ENCODE results near the gene KIZ.
A peak's percentile ranks its signal among the peaks of the same experiment; 100 is the strongest.

The KIZ gene

GRCh38 chr20:21125849-21126580 lies at the start of gene KIZ:
Gene KIZ (plus strand): TSS chr20:21126082. CDS start chr20:21126116, 34 bp downstream.
- peak; percentile 85 for DNase-seq (ENCODE audit: low read depth)

- DNase-seq (ENCODE audit: low read depth), result no peak
Observed at GRCh38 chr20:21077809-21078345, 48.0 kb upstream of the KIZ start.

DNA sequence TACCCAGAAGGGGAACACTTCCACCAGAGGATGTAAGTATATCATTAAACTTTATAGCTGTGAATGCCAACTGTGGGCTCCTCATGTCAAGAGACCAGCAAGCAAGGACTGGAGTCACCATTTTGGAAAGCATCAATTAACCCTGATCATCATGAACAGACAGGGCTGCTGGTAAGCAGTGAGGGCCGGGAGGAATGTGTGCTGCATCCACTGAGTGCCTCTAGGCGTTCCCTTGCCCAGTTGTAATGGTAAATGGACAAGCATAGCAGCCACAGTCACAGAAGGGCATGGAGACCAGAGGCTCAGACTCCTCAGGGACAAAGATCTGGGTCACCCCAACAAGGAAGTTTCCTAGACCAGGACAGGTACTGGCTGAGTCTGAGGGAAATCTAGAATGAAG lies 43.3 kb upstream of the KIZ start:
- no peak for DNase-seq (ENCODE audit: low read depth)

DNA sequence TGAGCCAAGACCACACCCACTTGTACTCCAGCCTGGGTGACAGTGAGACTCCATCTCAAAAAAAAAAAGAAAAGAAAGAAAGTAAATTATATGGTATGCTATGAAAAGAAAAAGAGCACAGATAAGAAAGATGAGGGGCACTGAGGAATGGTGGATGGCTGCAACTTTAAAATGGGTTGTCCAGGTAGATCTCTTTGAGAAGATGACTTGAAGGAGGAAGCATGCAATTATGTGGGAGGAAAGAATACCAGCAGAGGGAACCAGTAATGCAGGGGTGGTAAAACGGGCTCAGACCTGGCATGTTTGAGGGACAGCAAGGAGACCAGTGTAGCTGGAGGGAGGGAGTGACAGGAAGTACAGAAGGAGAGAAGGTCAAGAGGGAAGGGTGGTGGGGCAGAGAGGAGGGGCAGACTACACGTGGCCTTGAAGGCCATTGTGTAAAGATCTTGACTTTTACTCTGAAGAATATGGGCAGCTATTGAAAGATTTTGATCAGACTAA lies 42.0 kb upstream of the KIZ start:
- no peak for DNase-seq (ENCODE audit: low read depth)

DNA sequence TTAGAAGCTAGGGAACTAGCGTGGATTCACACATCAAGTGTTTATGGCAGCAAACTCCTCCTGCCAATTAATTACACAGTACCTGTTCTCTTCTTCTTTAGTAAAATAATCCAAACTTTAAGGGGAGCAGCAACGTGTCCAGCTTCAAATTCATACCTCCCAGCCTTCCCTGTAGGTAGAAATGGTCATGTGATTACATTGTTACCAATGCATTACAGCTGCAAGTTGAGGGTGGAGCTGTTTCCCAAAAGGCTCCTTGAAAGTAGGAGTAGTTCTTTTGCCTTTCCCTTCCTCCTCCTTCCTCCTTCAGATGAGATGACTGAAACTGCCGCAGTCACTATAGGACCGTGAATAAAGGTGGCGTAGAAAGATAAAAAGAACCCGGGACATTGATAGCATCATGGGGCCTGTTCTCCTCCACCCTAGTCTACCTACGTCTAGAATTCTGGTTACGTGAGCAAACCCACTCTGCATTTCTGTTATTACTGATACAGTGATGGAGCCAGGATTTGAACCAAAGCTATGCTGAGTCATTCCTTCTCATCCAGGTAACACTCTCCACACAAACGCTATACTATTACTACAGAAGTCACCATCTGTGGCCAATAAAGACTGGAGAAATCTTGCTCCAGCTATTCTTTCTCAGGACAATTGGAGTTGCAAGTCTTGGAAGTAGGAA lies 37.9 kb upstream of the KIZ start:
- DNase-seq (ENCODE audit: low read depth), result no peak

DNA sequence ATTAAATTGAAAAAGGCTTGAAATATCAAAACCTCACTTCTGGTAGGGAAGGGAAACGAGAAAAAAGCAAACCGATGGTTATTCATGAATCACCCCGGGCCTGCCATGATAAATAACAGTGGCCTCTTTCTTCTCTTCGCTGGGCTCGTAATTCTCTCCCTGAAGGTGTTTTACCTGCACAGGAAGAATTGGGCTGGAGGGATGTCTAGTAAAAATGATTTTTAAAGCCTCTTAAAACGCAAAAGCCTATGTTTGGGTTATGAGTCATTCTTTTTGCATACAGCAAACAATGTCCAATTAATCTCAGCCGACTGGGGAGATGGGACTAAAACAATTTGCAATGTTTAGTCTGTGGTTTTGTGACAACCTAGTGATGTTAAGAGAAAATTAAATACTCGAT lies 36.5 kb upstream of the KIZ start:
- DNase-seq (ENCODE audit: low read depth), result no peak

GRCh38 chr20:21090111-21090618 lies 35.7 kb upstream of the KIZ start:
- DNase-seq (ENCODE audit: low read depth), result no peak

- no peak for DNase-seq (ENCODE audit: low read depth)
Observed at GRCh38 chr20:21090721-21091120, 35.2 kb upstream of the KIZ start.

DNA sequence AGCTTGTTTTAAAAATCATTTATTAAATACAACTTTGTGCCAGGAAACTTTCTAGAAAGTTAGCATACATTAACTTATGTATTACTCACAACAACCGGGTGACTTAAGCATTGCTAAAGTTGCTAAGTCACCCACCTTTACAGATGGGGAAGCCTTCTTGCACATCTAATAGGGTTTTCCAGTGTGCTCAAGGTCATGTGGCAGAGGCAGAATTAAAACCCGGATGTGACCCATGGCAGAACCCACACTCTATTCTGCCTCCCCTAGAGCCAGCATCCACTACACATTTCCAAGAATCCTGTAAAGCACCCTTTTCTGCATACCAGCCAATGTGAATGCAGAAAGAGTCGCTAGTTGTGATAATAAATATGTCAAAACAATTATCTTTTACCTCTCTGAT lies 33.1 kb upstream of the KIZ start:
- DNase-seq (ENCODE audit: low read depth), result no peak

DNA sequence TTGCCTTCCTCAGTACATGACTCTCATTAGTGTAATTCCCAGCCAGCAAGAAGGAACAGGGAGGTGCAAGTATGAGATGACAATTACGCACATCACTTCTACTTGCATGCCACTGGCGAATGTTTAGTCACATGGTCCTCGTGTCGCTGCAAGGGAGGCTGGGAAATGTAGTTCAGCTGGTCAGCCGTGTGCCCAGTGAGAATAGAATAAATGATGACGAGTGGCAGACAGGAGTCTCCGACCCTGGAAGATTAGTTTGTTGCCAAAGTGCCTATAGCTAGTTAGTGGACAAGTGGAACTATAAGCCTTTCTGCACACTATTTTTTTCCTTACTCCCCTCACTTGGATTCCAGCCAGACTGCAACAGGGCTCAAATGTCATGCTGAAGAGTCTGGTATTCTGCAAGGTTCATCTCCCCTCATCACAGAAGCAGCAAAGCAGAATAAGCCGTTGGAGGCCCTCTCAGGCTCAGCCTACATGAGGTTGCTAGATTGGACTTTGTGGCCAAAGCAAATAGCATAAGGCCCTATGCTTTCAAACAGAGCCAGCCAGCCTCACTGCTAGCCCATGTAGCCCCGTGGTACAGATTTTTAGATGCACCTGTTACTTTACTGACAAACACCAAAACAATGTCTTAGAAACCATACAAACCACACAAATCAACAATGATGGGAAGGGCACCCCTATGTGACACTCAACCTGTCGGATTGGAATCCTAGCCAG lies 29.4 kb upstream of the KIZ start:
- DNase-seq (ENCODE audit: low read depth), result no peak

DNA sequence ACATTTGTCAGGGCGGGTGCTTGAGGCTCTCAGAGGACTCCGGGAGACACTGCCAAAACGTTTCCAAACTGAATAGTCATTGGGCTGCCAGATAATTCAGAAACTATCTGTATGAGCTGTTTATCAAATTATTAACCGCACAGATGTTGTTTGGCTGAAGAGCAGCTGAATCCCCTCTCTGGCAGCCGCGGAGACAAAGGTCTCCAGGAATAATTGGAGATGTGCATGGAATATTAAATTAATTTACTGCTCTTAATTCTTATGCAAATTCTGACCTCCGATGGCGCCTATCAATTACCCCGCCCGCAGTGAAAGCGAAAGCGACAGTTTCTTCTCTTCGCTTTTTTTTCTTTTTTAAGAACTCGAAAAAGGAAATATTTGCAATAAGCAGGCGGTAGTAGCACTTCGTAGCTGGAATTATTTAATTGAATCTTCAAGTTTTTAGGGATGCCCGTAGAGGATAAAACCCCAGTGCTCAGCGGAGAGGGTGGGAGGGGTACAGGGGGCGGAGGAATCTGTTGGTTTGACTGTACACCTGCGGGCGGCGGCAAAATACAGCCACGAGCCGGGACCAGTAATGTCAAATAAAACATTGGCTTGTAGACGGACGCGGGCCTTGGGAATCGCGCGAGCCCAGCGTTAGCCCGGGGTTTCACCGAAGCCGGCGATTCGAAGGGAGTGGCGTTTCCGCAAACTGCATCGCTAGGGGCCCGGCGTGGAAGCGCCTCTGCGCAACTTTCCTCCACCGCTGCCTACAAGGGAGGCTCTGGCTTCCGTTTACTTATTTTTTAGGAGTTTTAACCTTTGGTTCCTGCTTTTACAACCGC lies 25.9 kb upstream of the KIZ start:
- peak; percentile 35 for DNase-seq (ENCODE audit: low read depth)

DNA sequence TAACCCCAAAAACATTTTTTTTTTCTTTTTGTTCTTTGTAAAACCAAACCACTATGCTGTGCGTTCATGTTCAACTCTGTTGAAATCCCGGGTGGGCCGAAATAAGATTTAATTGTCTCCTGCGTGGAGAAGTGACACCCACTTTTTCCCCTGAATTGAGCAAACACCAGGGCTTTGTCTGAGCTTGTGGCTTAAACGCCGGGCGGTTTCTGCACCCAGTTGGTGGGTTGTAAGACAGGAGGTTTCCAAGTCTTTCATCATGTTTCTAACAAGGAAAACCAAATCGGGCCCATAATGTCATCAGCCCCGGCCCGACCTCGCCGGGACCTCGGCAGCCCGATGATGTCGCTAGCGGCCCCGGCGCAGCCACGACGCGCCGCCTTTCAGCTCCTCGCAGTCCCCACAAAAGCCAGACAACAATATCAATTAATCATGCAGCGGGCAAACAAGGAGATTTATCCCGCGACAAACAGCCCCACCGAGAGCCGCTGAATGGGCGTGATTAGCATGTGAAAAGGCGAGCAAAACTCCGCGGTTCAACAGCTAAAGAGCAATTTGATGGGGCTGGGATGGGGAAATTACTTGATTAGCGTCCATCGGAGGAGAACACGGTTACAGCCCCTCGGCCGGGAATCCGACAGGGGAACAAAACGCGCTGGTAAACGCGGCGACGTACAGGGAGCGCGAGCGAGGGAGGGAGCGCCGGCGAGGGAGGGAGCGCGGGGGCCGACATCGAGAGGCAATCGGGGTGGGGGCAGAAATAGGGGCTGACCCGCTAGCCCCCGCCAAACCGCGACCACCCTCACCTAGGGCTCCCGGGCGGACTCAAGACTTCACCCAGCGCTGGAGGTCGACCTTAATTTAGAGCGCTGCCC lies 25.1 kb upstream of the KIZ start:
- DNase-seq (ENCODE audit: low read depth), result no peak

DNA sequence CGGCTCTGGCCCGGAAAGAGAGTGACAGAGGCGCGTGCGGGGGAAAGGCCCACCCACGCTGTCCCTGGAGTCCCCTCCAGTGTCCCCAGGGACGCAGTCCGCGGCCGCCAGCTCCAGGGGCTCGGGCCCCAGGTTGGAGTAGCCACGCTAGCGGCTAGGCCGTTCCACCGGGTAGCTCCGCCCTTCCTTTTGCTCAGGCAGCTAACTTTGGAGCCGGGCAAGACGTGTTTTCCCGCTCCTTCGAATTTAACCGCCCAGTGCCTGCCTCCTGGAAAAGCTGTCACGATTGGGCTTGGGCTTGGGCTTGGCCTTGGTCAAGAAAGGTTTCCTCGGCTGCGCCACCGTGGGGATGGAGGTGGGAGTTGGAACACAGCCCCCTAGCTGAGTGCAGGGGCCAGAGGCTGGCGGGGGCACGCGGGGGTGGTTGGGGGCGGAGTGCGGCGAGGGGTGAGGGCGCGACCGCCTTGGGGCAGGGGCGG lies 24.4 kb upstream of the KIZ start:
- DNase-seq (ENCODE audit: low read depth), result no peak

GRCh38 chr20:21101932-21102575 lies 23.8 kb upstream of the KIZ start:
- no peak for DNase-seq (ENCODE audit: low read depth)

DNA sequence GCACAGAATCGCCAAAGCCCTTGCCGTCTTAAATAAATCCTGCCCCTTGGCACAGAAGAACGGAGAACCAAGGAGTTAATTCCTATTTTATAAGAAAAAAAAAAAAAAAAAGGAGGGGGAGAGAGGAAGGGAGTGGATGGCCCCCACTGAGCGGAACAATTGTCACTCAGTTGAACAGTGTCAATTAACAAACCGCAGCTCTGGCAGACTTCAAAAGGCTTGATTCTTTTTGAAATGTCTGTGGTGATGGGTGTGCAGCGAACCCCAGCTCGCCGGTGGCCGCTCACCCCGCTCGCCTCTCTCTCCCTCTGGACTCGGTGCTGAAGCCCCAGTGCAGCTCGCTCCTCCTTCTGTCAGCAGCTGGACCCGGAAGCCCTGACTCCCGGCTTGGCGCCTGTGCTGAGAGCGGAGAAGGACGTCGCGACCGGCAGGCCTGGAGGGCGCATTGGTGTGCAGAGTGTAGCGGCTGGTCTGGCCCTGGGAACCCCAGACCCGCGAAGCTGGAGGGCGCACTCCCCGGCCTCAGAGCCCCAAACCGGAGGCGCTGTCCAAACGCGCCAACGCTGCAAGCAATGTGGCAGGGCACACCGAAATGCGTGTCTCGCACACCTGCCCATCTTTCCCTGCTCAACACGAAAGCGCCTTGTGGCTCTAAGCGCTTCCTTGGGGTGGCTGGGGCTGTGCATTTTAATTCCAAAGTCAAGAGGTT lies 23.1 kb upstream of the KIZ start:
- no peak for DNase-seq (ENCODE audit: low read depth)

DNA sequence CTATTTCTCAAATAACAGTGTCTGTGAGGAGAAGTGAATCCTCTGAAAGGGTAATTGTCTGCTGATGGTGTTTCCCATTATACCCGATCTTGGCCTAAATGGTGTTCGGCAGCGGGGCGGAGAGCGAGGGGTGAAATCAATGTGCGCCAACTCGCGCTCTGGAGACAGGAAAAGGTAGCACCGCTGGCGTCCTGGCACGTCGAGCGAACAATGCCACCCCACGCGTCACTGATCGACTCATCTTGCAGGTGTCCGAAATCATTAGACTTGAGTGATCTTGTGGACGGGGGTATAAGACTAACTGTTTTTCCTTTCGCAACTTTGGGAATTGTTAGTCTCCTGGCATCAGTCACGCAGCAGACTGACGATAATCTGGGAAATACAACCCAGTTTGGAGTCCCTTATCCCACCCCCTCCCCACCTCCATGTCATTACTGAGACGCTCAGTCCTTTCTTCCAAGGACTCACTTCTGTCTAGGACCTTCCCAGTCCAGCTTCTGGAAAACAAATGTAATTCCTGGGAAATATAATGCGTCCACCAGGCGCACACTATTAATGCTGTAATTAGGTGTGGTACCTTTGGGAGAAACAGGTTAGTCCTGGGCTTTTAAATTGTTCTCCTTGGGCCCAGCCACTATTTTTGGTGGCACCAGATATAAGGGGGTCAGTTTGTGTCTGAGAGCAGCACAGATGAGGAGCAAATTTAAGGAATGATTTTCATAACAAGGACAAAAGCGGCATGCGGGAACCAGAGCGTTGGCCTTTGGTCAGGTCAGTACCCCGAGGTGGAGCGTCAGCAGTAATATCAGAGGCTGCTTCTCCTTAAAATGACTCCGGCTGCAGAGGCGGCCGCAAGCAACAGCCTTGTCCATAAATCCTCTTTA lies 22.1 kb upstream of the KIZ start:
- no peak for DNase-seq (ENCODE audit: low read depth)

- no peak for DNase-seq (ENCODE audit: low read depth)
Observed at GRCh38 chr20:21104466-21104761, 21.5 kb upstream of the KIZ start.

DNA sequence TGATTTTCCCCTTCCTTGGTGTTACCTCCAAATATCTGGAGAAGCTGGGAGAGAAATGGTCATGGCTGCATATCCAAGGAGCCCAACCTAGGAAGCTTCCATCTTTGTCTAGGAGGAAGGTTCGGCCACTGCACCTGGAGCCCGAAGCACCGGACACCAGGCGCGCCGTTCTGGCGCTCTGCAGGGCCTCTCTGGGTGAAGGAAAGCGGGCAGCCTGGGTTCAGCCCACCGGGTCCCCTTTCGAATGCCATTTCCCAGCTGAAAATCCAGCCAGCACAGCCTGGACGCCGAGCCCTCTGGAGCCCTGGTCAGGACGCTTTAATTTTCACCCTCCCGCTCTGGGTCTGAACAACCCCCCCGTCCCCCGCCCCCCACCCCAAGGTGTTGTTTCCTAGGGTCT lies 21.0 kb upstream of the KIZ start:
- no peak for DNase-seq (ENCODE audit: low read depth)

All from CMK (cell line).